ENCODE data around the gene GIPC1.
A peak's percentile ranks its signal among the peaks of the same experiment; 100 is the strongest.

GIPC1 gene

GRCh38 chr19:14450876-14451275, 45.1 kb downstream of the GIPC1 start:
- Histone ChIP-seq H3K9ac (ENCODE audit: low read depth, low read length) (no peak overlapping the region), H3K4me1 (ENCODE audit: insufficient read depth, low read length) (no peaks in the 10 kb centered on the region; the same call in 1 of the 2 replicates), H3K36me3 (ENCODE audit: insufficient read depth, low read length) (peaks cover 10% of the 10 kb centered on the region), H3K9me3 (ENCODE audit: control insufficient read depth, insufficient read depth, low read length) (no peaks in the 10 kb centered on the region)

GRCh38 chr19:14450168-14450874, 45.6 kb downstream of the GIPC1 start:
- no peaks in the 10 kb centered on the region for H3K9me3 ChIP-seq (ENCODE audit: control insufficient read depth, insufficient read depth, low read length)
- peaks cover 10% of the 10 kb centered on the region for H3K36me3 ChIP-seq (ENCODE audit: insufficient read depth, low read length)
- H3K4me1 ChIP-seq (ENCODE audit: insufficient read depth, low read length) = no peaks in the 10 kb centered on the region; the same call in 1 of the 2 replicates
- no peak overlapping the region for H3K9ac ChIP-seq (ENCODE audit: low read depth, low read length)

GRCh38 chr19:14449321-14449720, 46.6 kb downstream of the GIPC1 start:
- Histone ChIP-seq H3K9me3 (ENCODE audit: control insufficient read depth, insufficient read depth, low read length) (no peaks in the 10 kb centered on the region), H3K9ac (ENCODE audit: low read depth, low read length) (no peak overlapping the region), H3K4me1 (ENCODE audit: insufficient read depth, low read length) (no peaks in the 10 kb centered on the region; the same call in 1 of the 2 replicates), H3K36me3 (ENCODE audit: insufficient read depth, low read length) (peaks cover 10% of the 10 kb centered on the region; the same call in 1 of the 2 replicates)

GRCh38 chr19:14446336-14447036, 49.4 kb downstream of the GIPC1 start:
- Histone ChIP-seq H3K9me3 (ENCODE audit: control insufficient read depth, insufficient read depth, low read length) (no peaks in the 10 kb centered on the region), H3K9ac (ENCODE audit: low read depth, low read length) (no peak overlapping the region), H3K4me1 (ENCODE audit: insufficient read depth, low read length) (no peaks in the 10 kb centered on the region; the same call in 1 of the 2 replicates), H3K36me3 (ENCODE audit: insufficient read depth, low read length) (peaks cover 18% of the 10 kb centered on the region; the same call in 1 of the 2 replicates)

GRCh38 chr19:14443632-14444216, 52.2 kb downstream of the GIPC1 start:
- Histone ChIP-seq H3K9ac (ENCODE audit: low read depth, low read length) (no peak overlapping the region), H3K36me3 (ENCODE audit: insufficient read depth, low read length) (peaks cover 18% of the 10 kb centered on the region; the same call in 1 of the 2 replicates), H3K4me1 (ENCODE audit: insufficient read depth, low read length) (peaks cover 3% of the 10 kb centered on the region; the same call in 1 of the 2 replicates), H3K9me3 (ENCODE audit: control insufficient read depth, insufficient read depth, low read length) (no peaks in the 10 kb centered on the region)

GRCh38 chr19:14442891-14443631, 52.9 kb downstream of the GIPC1 start:
- H3K36me3 ChIP-seq (ENCODE audit: insufficient read depth, low read length) = peaks cover 18% of the 10 kb centered on the region; the same call in 1 of the 2 replicates
- H3K9ac ChIP-seq (ENCODE audit: low read depth, low read length) = no peak overlapping the region
- H3K4me1 ChIP-seq (ENCODE audit: insufficient read depth, low read length) = peaks cover 3% of the 10 kb centered on the region; the same call in 1 of the 2 replicates
- no peaks in the 10 kb centered on the region for H3K9me3 ChIP-seq (ENCODE audit: control insufficient read depth, insufficient read depth, low read length)

- no peak overlapping the region for H3K9ac ChIP-seq (ENCODE audit: low read depth, low read length)
- H3K36me3 ChIP-seq (ENCODE audit: insufficient read depth, low read length) = peaks cover 13% of the 10 kb centered on the region; the same call in 1 of the 2 replicates
- H3K9me3 ChIP-seq (ENCODE audit: control insufficient read depth, insufficient read depth, low read length) = no peaks in the 10 kb centered on the region
- H3K4me1 ChIP-seq (ENCODE audit: insufficient read depth, low read length) = peaks cover 3% of the 10 kb centered on the region; the same call in 1 of the 2 replicates
Measured at GRCh38 chr19:14441041-14441938, 54.6 kb downstream of the GIPC1 start.

- Histone ChIP-seq H3K9me3 (ENCODE audit: control insufficient read depth, insufficient read depth, low read length) (no peaks in the 10 kb centered on the region), H3K36me3 (ENCODE audit: insufficient read depth, low read length) (peaks cover 13% of the 10 kb centered on the region; the same call in 1 of the 2 replicates), H3K4me1 (ENCODE audit: insufficient read depth, low read length) (peaks cover 3% of the 10 kb centered on the region; the same call in 1 of the 2 replicates), H3K9ac (ENCODE audit: low read depth, low read length) (no peak overlapping the region)
Measured at GRCh38 chr19:14440049-14440448, 55.9 kb downstream of the GIPC1 start.

GRCh38 chr19:14439014-14439413, 56.9 kb downstream of the GIPC1 start:
- Histone ChIP-seq H3K9me3 (ENCODE audit: control insufficient read depth, insufficient read depth, low read length) (no peaks in the 10 kb centered on the region), H3K4me1 (ENCODE audit: insufficient read depth, low read length) (peaks cover 3% of the 10 kb centered on the region; the same call in 1 of the 2 replicates), H3K36me3 (ENCODE audit: insufficient read depth, low read length) (peaks cover 10% of the 10 kb centered on the region; the same call in 1 of the 2 replicates), H3K9ac (ENCODE audit: low read depth, low read length) (no peak overlapping the region)

GRCh38 chr19:14437578-14438140, 58.3 kb downstream of the GIPC1 start:
- Histone ChIP-seq H3K4me1 (ENCODE audit: insufficient read depth, low read length) (peaks cover 3% of the 10 kb centered on the region; the same call in 1 of the 2 replicates), H3K9me3 (ENCODE audit: control insufficient read depth, insufficient read depth, low read length) (no peaks in the 10 kb centered on the region), H3K9ac (ENCODE audit: low read depth, low read length) (no peak overlapping the region), H3K36me3 (ENCODE audit: insufficient read depth, low read length) (0 out of 2 replicates have a peak, but pooled peaks cover under 1% of the 10 kb centered on the region)

GRCh38 chr19:14435320-14436050, 60.4 kb downstream of the GIPC1 start:
- H3K36me3 ChIP-seq (ENCODE audit: insufficient read depth, low read length) = no peaks in the 10 kb centered on the region
- peaks cover 3% of the 10 kb centered on the region; the same call in 1 of the 2 replicates for H3K4me1 ChIP-seq (ENCODE audit: insufficient read depth, low read length)
- no peak overlapping the region; the same call in 1 of the 2 replicates for H3K9ac ChIP-seq (ENCODE audit: low read depth, low read length)
- H3K9me3 ChIP-seq (ENCODE audit: control insufficient read depth, insufficient read depth, low read length) = no peaks in the 10 kb centered on the region

GRCh38 chr19:14434543-14435319, 61.2 kb downstream of the GIPC1 start:
- no peaks in the 10 kb centered on the region for H3K9me3 ChIP-seq (ENCODE audit: control insufficient read depth, insufficient read depth, low read length)
- peak overlapping the region; percentile 22; the same call in 1 of the 2 replicates for H3K9ac ChIP-seq (ENCODE audit: low read depth, low read length)
- H3K4me1 ChIP-seq (ENCODE audit: insufficient read depth, low read length) = no peaks in the 10 kb centered on the region; the same call in 1 of the 2 replicates
- no peaks in the 10 kb centered on the region for H3K36me3 ChIP-seq (ENCODE audit: insufficient read depth, low read length)
